IMR-90 (cell line): ENCODE results near the gene FAM98C. TPM values are rescaled to one million over a fixed set of nuclear protein-coding genes. Genes with fewer than 3 reads are reported as not detected.

Experiments used
- ATAC-seq: fragments of 200-7000 bp; cut with Tn5 transposase; 2 replicates; pipeline ENCODE4 v1.9.1; 2020; ENCODE audit warnings: low read depth, mild to moderate bottlenecking, moderate library complexity
- BruUV-seq: library from RNA; stranded (reverse); fragments of 400-500 nt; replicated peaks from 2 replicates; lab custom pipeline; 2021; lab: Mats Ljungman, UMichigan
- CTCF ChIA-PET: fragments of 300-600 bp; formaldehyde crosslinking; extraction: SDS; loops from one replicate; lab custom pipeline; 2021; ENCODE audit warnings: antibody characterized with exemption; lab: Yijun Ruan, JAX
- POLR2A ChIA-PET: fragments of 300-600 bp; sonication (Branson Sonifier 250); formaldehyde crosslinking; loops from one replicate; lab custom pipeline; 2022; ENCODE audit warnings: antibody characterized with exemption; ENCODE audit not compliant: unreplicated experiment; lab: Charles Lee
- DNase-seq: peaks from one replicate; pipeline ENCODE4 v3.0.0; 2013
- H2AFZ ChIP-seq: replicated peaks from 2 replicates; pipeline ENCODE3; 2013; ENCODE audit warnings: low read length, mild to moderate bottlenecking; ENCODE audit not compliant: poor library complexity
- H2AK5ac ChIP-seq: 2 replicates; pipeline ENCODE4 v1.6.1; 2013; ENCODE audit warnings: low read depth, low read length, inconsistent platforms
- H2AK9ac ChIP-seq: replicated peaks from 2 replicates; pipeline ENCODE3; 2013; ENCODE audit warnings: mild to moderate bottlenecking, low read depth, low read length, moderate library complexity; ENCODE audit not compliant: poor library complexity
- H2BK120ac ChIP-seq: 2 replicates; pipeline ENCODE4 v1.6.1; 2013; ENCODE audit warnings: low read depth, low read length, inconsistent platforms
- H2BK15ac ChIP-seq: 3 replicates; pipeline ENCODE4 v1.6.1; 2013; ENCODE audit warnings: low read depth, low read length, inconsistent platforms
- H2BK20ac ChIP-seq: 2 replicates; pipeline ENCODE4 v1.6.1; 2013; ENCODE audit warnings: low read depth, mild to moderate bottlenecking, inconsistent platforms, low read length, moderate library complexity
- H2BK5ac ChIP-seq: 2 replicates; pipeline ENCODE4 v1.6.1; 2013; ENCODE audit warnings: mild to moderate bottlenecking, low read depth, low read length, inconsistent platforms; ENCODE audit not compliant: poor library complexity, severe bottlenecking
- H3K14ac ChIP-seq: replicated peaks from 2 replicates; pipeline ENCODE4 v1.6.1; 2013; ENCODE audit warnings: low read depth, low read length, inconsistent platforms
- H3K18ac ChIP-seq: 2 replicates; pipeline ENCODE4 v1.6.1; 2013; ENCODE audit warnings: low read depth, low read length, control low read depth
- H3K23ac ChIP-seq: 2 replicates; pipeline ENCODE4 v1.6.1; 2013; ENCODE audit warnings: low read depth, low read length, inconsistent platforms
- H3K27ac ChIP-seq: 2 replicates; pipeline ENCODE4 v1.5.1; 2013; ENCODE audit warnings: mild to moderate bottlenecking, control low read depth, low read length; ENCODE audit not compliant: insufficient read depth
- H3K27me3 ChIP-seq: 2 replicates; pipeline ENCODE4 v1.6.1; 2013; ENCODE audit warnings: low read length; ENCODE audit not compliant: control insufficient read depth, insufficient read depth
- H3K36me3 ChIP-seq: 2 replicates; pipeline ENCODE4 v1.6.1; 2013; ENCODE audit warnings: low read length, mixed read lengths; ENCODE audit not compliant: control insufficient read depth, insufficient read depth
- H3K4ac ChIP-seq: 2 replicates; pipeline ENCODE4 v1.6.1; 2013; ENCODE audit warnings: low read depth, low read length, inconsistent platforms
- H3K4me1 ChIP-seq: 2 replicates; pipeline ENCODE4 v1.6.1; 2013; ENCODE audit warnings: low read length, mixed read lengths; ENCODE audit not compliant: control insufficient read depth, insufficient read depth
- H3K4me2 ChIP-seq: 2 replicates; pipeline ENCODE4 v1.6.1; 2013; ENCODE audit warnings: low read depth, mild to moderate bottlenecking, control low read depth, low read length, moderate library complexity
- H3K4me3 ChIP-seq: 2 replicates; pipeline ENCODE4 v1.5.1; 2013; ENCODE audit warnings: low read depth, mild to moderate bottlenecking, control low read depth, low read length, moderate library complexity; ENCODE audit not compliant: insufficient read depth
- H3K56ac ChIP-seq: 2 replicates; pipeline ENCODE4 v1.6.1; 2013; ENCODE audit warnings: low read length, inconsistent platforms; ENCODE audit not compliant: insufficient read depth; ENCODE audit errors: extremely low read depth
- H3K79me1 ChIP-seq, 2 experiments: 2 replicates each; pipeline ENCODE4 v1.6.1; 2013; ENCODE audit warnings: low read length in 2 of 2, inconsistent platforms in 1 of 2, low read depth in 1 of 2
- H3K9ac ChIP-seq: 2 replicates; pipeline ENCODE4 v1.6.1; 2013; ENCODE audit warnings: low read depth, low read length, control low read depth
- H3K9me1 ChIP-seq: 2 replicates; pipeline ENCODE4 v1.6.1; 2013; ENCODE audit warnings: low read length, inconsistent platforms; ENCODE audit not compliant: insufficient read depth
- H3K9me3 ChIP-seq: 2 replicates; pipeline ENCODE4 v1.6.1; 2013; ENCODE audit warnings: low read length; ENCODE audit not compliant: control insufficient read depth, insufficient read depth
- H4K20me1 ChIP-seq: 2 replicates; pipeline ENCODE4 v1.6.1; 2013; ENCODE audit warnings: low read length, inconsistent platforms; ENCODE audit not compliant: insufficient read depth
- H4K5ac ChIP-seq: 2 replicates; pipeline ENCODE4 v1.6.1; 2013; ENCODE audit warnings: mild to moderate bottlenecking, low read depth, low read length, control low read depth
- H4K8ac ChIP-seq, 2 experiments: 2 replicates each; pipeline ENCODE4 v1.6.1; 2013; ENCODE audit warnings: low read depth in 2 of 2, low read length in 2 of 2, control low read depth in 1 of 2, inconsistent platforms in 1 of 2
- H4K91ac ChIP-seq: 2 replicates; pipeline ENCODE4 v1.6.1; 2013; ENCODE audit warnings: low read depth, low read length, inconsistent platforms; ENCODE audit not compliant: insufficient read depth
- BHLHE40 ChIP-seq: fragments of 150-350 bp; IDR thresholded peaks from 2 replicates; pipeline ENCODE4 v1.6.1; 2016; ENCODE audit warnings: mild to moderate bottlenecking, low read depth, low read length
- MAZ ChIP-seq: IDR thresholded peaks from 2 replicates; pipeline ENCODE4 v1.6.1; 2012; ENCODE audit warnings: low read depth, mild to moderate bottlenecking, low read length, improper control_type of control experiment, moderate library complexity, borderline replicate concordance
- WGBS, 2 experiments: methylation state at CpG; one replicate each; pipeline versions ENCODE4 v1.1.5 to v1.1.7; 2013; ENCODE audit warnings: missing lambda C conversion rate in 2 of 2; ENCODE audit not compliant: insufficient read length in 1 of 2; ENCODE audit errors: extremely low coverage in 2 of 2; 5-methylcytosine and 5-hydroxymethylcytosine counted together
- dilution Hi-C: fragments of 300-500 bp; cut with HindIII; formaldehyde crosslinking; loops from one replicate; pipeline ENCODE4 v1.14.3; 2018; ENCODE audit warnings: low sequenced_read_pairs; ENCODE audit not compliant: unreplicated experiment
- in situ Hi-C: fragments of 300-500 bp; cut with MboI; formaldehyde crosslinking; loops from 3 replicates; pipeline ENCODE4 v1.14.3; 2019; ENCODE audit warnings: low sequenced_read_pairs, inconsistent platforms, mixed read lengths
- intact Hi-C: fragments of 100-400 bp; cut with micrococcal nuclease; formaldehyde crosslinking; loops from 2 replicates; pipeline ENCODE4 v1.10.0; 2022
- polyA plus RNA-seq, 3 experiments: library from polyadenylated mRNA; depleted of rRNA; stranded (reverse); fragments of >200 nt; gene quantifications; 2 replicates each; pipeline ENCODE4 v1.2.3, GENCODE V29; 2012; ENCODE audit warnings: low replicate concordance in 1 of 3
- total RNA-seq: library from RNA; depleted of rRNA; stranded (reverse); fragments of >200 nt; gene quantifications from 2 replicates; pipeline ENCODE4 v1.2.3, GENCODE V29; 2012
- TF ChIP-seq, protein P1 (sequence below): fragments of 150-350 bp; IDR thresholded peaks from 2 replicates; pipeline ENCODE4 v1.6.1; 2016; ENCODE audit warnings: low read depth, mild to moderate bottlenecking, low read length, moderate library complexity, borderline replicate concordance
- TF ChIP-seq, protein P2 (sequence below): conservative IDR thresholded peaks from 2 replicates; pipeline ENCODE4 v1.5.1; 2012; ENCODE audit warnings: mild to moderate bottlenecking, low read depth, low read length, improper control_type of control experiment
- TF ChIP-seq, protein P3 (sequence below): fragments of 150-350 bp; IDR thresholded peaks from 2 replicates; pipeline ENCODE4 v1.6.1; 2017; ENCODE audit warnings: mild to moderate bottlenecking, antibody characterized with exemption, low read length, low read depth

The FAM98C gene
- total and polyA plus RNA-seq, 2 of the 4 experiments (the other 2 are of a cell fraction) = 3.6 to 17.9 TPM

GRCh38 chr19:38400361-38400760 lies 2.5 kb upstream of the FAM98C start:
- ChIA-PET CTCF (interaction anchor here (0.5 to 1.5 kb wide), 2 partner anchors 166 to 530 kb away, joined by 3 to 4 read pairs; partner anchors contain the start of genes MRPS12 and SARS2), POLR2A (no interaction called here)
- in situ Hi-C loops (loop anchor here (25.0 kb wide), 1 partner anchor 537 kb away; the partner anchor contains the start of genes MRPS12 and SARS2), intact Hi-C loops (no loop called here), dilution Hi-C loops (no loop called here)
- Histone ChIP-seq H4K5ac (no peak overlapping the region), H3K27ac (no peak overlapping the region), H3K9me1 (0 out of 2 replicates have a peak, but pooled peaks cover 3% of the 10 kb centered on the region), H3K9ac (no peak overlapping the region), H3K79me1 (peaks cover 6 to 12% of the 10 kb centered on the region in 2 experiments; a peak in 3 of 4 replicates), H4K8ac (no peak overlapping the region), H2AK5ac (no peak overlapping the region; the same call in 1 of the 2 replicates), H3K36me3 (peaks cover 15% of the 10 kb centered on the region; the same call in 1 of the 2 replicates), H3K4me1 (no peaks in the 10 kb centered on the region), H3K27me3 (no peaks in the 10 kb centered on the region), H3K9me3 (no peaks in the 10 kb centered on the region), H3K18ac (no peak overlapping the region), H3K4ac (no peak overlapping the region), H2BK5ac (no peak overlapping the region), H2BK20ac (no peak overlapping the region), H3K4me2 (no peak overlapping the region), H3K4me3 (no peak overlapping the region), H3K14ac (no peak overlapping the region), H4K20me1 (no peaks in the 10 kb centered on the region), H3K23ac (no peak overlapping the region), H3K56ac (no peak overlapping the region), H2AFZ (peak overlapping the region; percentile 33), H2BK15ac (no peak overlapping the region), H4K91ac (no peak overlapping the region), H2BK120ac (no peak overlapping the region), H2AK9ac (peak overlapping the region; percentile 61)
- BruUV-seq = no TSS peak
- 58% methylated on average over 4 of the region's 5 CpGs; no CpG with 5 or more reads in 1 of the 2 experiments for WGBS, 2 experiments
- ATAC-seq (no peak), DNase-seq (no peak)
- TF ChIP-seq, protein P1, sequence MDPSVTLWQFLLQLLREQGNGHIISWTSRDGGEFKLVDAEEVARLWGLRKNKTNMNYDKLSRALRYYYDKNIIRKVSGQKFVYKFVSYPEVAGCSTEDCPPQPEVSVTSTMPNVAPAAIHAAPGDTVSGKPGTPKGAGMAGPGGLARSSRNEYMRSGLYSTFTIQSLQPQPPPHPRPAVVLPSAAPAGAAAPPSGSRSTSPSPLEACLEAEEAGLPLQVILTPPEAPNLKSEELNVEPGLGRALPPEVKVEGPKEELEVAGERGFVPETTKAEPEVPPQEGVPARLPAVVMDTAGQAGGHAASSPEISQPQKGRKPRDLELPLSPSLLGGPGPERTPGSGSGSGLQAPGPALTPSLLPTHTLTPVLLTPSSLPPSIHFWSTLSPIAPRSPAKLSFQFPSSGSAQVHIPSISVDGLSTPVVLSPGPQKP = no peak
- TF ChIP-seq BHLHE40 (no peak), MAZ (no peak)
- TF ChIP-seq, protein P2, sequence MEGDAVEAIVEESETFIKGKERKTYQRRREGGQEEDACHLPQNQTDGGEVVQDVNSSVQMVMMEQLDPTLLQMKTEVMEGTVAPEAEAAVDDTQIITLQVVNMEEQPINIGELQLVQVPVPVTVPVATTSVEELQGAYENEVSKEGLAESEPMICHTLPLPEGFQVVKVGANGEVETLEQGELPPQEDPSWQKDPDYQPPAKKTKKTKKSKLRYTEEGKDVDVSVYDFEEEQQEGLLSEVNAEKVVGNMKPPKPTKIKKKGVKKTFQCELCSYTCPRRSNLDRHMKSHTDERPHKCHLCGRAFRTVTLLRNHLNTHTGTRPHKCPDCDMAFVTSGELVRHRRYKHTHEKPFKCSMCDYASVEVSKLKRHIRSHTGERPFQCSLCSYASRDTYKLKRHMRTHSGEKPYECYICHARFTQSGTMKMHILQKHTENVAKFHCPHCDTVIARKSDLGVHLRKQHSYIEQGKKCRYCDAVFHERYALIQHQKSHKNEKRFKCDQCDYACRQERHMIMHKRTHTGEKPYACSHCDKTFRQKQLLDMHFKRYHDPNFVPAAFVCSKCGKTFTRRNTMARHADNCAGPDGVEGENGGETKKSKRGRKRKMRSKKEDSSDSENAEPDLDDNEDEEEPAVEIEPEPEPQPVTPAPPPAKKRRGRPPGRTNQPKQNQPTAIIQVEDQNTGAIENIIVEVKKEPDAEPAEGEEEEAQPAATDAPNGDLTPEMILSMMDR = no peak
- TF ChIP-seq, protein P3, sequence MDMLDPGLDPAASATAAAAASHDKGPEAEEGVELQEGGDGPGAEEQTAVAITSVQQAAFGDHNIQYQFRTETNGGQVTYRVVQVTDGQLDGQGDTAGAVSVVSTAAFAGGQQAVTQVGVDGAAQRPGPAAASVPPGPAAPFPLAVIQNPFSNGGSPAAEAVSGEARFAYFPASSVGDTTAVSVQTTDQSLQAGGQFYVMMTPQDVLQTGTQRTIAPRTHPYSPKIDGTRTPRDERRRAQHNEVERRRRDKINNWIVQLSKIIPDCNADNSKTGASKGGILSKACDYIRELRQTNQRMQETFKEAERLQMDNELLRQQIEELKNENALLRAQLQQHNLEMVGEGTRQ = 0 out of 2 replicates have a peak, but pooled peaks have one; percentile 27
